HG03159 (cell line): ENCODE measurements around the gene MFSD8.
"Not testable (repeated sequence)": the region's sequence is repeated elsewhere in the genome, so short reads cannot be mapped to it uniquely, and the experiment has no call there.

Experiments
- ATAC-seq: cut with Tn5 transposase; IDR thresholded peaks from one replicate; pipeline ENCODE4 v1.9.1; 2021; ENCODE audit warnings: mild to moderate bottlenecking, moderate library complexity; ENCODE audit not compliant: unreplicated experiment

The MFSD8 gene

DNA sequence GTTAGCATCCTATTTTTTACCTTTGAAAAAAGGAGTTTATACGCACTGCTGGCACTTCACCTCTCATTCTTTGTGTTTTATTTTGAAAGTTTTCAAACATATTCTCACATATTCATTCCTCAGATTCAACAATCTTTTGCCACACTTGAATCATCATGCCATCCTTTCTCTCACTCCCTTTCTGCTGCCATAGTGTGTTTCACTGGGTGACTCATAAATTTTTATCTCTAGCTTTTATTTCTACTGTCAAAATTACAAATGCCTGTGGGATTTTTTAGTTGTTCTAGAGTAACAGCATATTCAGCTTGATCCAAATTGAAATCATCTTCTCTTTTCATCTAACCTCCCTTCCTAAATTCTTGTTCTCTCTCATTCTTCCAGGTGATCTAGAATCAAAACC lies 28.0 kb downstream of the MFSD8 start:
- ATAC-seq: no peak

DNA sequence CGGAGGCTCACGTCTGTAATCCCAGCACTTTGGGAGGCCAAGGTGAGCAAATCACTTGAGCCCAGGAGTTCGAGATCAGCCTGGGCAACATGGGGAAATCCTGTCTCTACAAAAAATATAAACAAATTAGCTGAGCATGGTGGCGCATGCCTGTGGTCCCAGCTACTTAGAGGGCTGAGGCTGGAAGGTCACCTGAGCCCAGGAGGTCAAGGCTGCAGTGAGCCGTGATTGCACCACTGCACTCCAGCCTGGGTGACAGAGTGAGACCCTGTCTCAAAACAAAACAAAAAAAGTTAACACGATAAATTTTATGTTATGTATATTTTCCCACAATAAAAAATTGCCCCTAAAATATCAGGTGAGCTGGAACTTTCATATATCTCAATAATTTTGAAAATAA lies 33.1 kb downstream of the MFSD8 start:
- not testable (repeated sequence) for ATAC-seq

DNA sequence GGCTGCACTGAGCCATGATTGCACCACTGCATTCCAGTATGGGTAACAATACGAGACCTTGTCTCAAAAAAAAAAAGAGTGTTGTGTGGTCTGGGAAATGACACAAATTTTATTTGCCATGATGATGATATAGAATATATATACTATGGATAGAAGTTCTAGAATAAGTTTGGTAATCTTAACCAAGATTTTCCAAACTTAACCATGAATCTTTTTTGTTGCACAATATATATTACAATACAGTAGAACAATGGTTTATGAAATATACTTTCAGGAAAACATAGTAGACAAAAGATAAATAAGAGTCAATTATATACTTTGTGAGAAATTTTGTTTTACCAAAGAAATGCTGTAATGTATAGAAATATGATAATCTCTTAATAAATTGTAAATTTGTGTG lies 34.8 kb downstream of the MFSD8 start:
- no peak for ATAC-seq

DNA sequence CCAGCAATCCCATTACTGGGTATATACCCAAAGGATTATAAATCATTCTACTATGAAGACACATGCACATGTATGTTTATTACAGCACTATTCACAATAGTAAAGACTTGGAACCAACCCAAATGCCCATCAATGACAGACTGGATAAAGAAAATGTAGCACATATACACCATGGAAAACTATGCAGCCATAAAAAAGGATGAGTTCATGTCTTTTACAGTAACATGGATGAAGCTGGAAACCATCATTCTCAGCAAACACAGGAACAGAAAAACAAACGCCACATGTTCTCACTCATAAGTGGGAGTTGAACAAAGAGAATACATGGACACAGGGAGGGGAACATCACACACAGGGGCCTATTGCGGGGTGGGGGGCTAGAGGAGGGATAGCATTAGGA lies 39.3 kb downstream of the MFSD8 start:
- ATAC-seq: not testable (repeated sequence)

DNA sequence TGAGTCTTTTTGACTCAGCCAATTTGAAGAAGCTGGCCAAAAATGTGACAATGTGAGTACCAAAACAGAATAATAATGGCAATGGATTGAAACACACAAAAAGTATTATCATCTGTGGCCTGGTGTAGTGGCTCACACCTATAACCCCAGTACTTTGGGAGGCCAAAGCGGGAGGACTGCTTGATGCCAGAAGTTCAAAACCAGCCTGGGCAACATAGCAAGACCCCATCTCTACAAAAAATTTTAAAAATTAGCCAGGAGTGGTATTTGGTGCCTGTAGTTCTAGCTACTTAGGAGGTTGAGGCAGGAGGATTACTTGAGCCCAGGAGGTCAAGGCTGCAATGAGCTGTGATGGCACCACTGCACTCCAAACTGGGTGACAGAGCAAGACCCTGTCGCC lies 42.7 kb downstream of the MFSD8 start:
- no peak for ATAC-seq

DNA sequence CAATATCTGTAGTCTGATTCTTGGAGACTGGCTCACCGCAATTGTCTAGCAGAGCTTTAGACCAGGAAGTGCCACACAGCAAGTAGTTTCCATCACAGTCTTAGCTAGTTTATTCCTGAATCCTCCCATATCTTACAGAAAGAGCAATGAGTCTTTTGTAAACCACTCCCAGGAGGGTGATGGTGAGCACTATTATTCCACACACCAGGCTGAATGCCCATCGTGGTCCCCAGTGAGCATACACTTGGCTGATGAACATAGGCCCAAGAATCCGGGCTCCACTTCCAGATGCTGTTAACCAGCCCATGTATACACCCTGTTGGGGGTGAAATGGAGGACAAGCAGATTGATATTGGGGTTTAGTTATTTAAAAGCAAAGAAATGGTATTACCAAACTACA lies 44.5 kb downstream of the MFSD8 start:
- ATAC-seq: no peak

DNA sequence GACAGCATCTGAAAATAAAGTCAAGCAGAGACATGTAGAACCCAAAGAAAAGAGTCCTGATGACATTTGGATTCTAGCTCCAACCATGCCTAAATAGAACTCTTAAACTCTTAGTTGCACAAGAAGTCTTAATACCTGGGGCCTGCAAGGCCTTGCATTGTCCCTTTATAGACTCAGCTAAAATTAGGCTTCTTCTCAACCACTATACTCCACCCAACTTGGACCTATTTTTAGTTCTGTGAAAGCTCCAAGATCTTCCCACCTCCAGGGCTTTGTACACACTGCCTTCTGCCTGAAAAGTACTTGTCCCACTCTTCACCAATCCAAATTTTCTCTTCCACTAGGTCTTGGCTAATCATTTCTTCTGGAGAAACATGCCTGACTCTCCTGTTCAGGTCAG lies 47.8 kb downstream of the MFSD8 start:
- ATAC-seq: no peak

DNA sequence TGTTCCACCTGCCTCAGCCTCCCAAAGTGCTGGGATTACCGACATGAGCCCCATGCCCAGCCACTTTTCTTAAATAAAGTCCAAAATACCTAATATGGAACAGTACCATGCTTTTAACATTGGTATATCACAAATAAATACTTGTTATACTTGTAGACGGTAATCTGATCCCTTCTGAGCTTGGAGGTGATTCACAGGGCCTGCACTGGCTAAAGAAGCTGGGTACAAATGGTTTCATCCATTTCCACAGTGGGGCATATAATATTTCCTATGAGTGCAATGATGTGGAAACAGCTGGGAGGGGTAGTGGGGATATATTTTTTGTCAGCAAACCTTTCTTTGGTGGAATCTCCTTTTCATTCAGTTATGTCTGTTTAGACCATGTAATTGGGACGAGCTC lies 48.5 kb downstream of the MFSD8 start:
- no peak for ATAC-seq

DNA sequence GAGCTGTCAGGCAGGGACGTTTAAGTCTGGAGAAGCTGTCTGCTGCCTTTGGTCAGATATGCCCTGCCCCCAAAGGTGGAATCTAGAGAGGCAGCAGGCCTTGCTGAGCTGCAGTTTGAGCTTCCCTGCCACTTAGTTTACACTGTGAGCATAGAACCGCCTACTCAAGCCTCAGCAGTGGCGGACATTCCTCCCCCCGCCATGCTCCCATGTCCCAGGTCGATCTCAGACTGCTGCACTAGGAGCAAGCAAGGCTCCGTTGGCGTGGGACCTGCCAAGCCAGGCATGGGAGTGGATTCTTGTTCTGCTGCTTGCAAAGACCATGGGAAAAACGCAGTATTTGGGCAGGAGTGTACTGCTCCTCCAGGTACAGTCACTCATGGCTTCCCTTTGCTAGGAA lies 59.9 kb downstream of the MFSD8 start:
- no peak for ATAC-seq

DNA sequence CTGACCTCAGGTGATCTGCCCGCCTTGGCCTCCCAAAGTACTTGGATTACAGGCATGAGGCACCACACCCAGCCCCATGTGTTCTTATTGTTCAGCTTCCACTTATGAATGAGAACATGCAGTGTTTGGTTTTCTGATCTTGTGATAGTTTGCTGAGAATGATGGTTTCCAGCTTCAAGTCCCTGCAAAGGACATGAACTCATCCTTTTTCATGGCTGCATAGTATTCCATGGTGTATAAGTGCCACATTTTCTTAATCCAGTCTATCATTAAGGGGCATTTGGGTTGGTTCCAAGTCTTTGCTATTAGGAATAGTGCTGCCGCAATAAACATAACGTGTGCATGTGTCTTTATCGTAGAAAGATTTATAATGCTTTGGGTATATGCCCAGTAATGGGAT lies 65.3 kb downstream of the MFSD8 start:
- not testable (repeated sequence) for ATAC-seq

DNA sequence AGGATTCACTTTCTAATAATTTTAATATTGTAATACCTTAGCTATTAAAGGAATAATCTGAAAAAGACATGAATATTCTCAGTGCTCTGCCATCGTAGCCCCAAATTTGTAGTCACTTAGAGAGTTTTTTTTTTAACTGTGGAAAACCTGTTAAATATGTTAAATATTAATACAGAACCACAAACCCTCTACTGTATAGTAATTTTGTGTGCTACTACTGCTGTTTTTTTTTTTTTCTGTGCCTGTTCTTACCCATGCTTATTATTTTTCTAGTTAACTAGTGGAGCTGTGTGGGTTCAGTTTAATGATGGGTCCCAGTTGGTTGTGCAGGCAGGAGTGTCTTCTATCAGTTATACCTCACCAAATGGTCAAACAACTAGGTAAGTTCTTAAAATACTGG lies 68.4 kb downstream of the MFSD8 start:
- ATAC-seq: no peak

DNA sequence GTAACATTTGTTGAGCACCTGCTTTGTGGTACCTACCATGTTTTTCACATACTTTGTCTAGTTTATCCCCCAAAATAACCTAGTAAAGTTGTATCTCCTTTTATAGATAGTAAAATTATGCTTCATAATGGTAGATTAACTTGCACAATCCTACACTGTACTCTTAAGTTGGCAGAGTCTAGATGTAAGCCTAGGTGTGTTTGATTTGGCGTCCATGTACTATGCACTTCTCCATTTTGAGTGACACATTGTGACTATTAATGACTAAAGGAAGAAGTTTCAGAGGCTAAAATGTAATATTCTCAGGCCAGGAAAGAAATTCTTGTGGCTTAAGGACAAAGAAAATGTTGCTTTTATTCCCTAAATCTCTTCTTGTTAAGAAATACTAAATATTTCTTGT lies 68.9 kb downstream of the MFSD8 start:
- no peak for ATAC-seq

DNA sequence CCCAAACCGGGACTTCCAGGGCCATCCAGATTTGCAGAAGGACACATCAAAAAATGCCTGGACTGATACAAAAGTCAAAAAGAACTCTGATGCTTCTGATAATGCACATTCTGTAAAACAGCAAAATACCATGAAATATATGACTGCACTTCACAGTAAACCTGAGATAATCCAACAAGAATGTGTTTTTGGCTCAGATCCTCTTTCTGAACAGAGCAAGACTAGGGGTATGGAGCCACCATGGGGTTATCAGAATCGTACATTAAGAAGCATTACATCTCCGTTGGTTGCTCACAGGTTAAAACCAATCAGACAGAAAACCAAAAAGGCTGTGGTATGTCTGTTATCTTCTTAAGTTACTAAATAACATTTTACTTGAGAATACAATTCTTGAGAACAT lies 75.1 kb downstream of the MFSD8 start:
- no peak for ATAC-seq

DNA sequence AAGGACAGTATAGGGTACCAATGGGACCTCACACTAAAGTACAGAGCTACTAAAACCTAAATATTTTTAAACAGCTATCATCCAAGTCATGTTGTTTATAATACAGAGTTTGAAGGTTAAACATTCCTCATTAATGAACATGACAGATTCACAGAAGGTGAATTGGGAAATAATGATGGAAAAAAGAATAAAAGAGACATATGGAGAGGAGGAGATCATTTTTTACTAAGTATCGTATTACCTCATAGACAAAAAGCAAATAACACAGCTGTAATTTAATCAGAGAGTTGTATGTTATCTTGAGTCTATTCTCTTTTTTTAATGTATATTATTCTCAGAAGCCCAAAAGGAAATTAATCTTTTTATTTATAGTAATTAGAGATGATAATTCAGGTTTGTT lies 76.4 kb downstream of the MFSD8 start:
- no peak for ATAC-seq

DNA sequence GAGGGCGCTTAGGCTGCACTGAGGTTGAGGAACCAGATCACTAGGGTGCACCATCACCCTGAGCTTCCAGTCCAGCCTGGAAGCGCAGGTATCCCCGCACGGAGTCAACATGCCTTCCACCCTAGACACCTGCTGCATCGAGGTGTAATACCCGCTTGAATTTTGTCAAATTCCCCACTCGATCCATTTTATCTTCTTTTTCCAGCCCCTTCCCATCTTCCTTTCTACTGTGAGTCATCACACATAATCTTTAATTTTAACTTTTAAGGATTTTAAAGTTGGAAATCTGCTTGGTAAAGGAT lies 83.5 kb downstream of the MFSD8 start:
- peak; percentile 32 for ATAC-seq

DNA sequence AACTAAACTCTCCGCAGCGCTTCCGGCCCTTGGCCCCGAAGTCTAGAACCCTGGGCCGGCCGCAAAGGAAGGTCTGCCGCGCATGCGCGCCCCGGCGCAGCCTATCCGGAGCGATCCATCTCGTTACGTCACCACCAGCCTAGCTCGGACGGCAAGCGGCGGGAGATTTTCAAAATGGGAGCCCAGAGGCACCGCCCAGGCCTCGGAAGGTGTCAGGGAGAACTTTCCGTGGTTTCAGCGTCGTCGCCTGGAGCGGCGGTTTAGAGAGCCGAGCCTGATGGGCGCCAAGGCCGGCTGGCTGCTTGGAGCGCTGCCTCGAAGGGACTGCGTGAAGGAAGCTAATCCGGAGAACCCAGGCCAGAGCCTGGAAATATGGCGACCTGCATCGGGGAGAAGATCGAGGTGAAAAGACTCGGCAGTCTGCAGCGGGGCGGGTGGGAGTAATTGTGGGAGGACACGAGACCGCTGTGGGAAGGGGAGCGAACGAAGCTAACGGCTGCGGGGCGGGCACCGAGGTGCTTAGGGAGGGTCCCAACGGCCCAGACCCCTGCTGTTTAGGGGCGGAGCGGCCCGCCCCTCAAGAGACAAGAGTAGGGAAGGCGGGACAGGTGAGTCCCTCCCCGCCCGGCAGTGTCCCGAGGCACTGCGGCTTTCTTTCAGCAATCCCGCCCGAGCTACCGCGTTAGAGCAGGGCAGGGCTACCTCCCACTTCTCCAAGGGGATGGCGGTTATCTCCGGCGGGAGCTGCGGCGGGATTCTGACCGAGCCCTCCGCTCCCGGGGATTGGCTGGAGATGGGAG lies 84.0 kb downstream of the MFSD8 start, which contains the start of gene PLK4:
Gene PLK4, plus strand, starts transcription at position 131 of the 800 bp plus-strand sequence. Its CDS starts 242 bp downstream, at position 373.
- ATAC-seq: peak; percentile 95

DNA sequence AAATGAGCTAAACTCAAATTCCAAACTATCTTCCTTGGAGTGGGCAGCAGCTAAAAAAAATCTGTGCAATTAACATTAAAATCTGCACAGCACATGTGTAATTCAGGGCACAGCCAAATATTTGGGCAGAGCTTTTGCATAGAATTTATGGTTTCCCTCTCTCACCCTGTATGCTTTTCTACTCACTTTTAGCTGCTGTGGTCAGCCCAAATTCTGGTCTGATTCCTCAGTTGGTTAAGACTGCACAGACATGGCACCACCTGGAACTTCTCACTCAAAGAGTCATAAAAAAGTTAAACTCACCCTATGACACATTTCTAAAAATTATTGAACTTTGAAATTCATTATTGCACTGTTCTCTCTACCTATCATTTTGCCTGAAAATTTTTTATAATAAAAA lies 89.2 kb downstream of the MFSD8 start:
- ATAC-seq: no peak

DNA sequence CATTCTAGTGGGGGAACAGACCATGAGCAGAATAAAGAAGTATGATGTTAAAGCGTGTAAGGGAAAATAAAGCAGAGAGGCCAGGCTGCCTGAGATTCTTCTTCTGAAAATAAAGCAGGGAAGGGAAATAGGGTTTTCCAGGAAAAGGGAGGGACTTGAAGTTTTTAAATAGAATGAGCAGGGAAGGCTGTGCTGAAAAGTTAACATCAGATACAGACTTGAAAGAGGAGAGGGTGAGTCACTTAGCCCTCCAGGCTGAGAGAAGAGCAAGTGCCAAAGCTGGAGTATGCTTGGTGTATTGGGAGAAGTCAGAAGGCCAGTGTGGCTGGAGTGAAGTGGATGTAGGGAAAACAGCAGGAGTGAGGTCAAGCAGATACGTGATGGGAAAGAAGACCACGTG lies 94.3 kb downstream of the MFSD8 start:
- ATAC-seq: no peak

DNA sequence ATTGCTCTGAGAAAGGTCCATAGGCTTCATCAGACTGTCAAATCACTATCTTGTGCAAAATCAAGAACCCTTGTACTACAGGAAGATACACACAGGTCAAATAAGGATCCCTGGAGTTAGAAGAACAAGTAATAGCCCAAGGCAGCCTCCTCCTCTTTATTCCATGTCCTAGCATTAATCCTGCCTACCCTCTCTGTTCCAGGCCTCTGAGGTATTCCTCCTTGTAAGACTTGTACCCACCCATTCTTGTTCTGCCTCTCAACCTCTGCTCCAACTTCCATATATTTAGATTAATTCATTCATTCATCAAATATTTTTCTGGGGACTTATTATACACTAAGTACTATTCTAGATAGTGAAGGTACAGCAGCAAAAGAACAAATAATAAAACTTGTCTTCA lies 94.7 kb downstream of the MFSD8 start:
- no peak for ATAC-seq

DNA sequence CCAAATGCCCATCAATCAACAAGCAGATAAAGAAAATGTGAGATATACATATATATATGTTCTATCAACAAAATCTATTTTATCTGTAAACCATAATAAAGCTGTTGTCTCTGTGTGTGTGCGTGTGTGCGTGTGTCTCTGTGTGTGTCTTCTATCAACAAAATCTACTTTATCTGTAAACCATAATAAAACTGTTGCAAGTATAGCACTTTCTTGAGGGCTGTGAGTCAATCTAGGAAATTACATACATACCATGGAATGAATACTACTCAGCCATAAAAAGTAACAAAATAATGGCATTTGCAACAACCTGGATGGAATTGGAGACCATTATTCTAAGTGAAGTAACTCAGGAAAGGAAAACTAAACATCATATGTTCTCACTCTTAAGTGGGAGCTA lies 96.8 kb downstream of the MFSD8 start:
- no peak for ATAC-seq
